ENCODE data around the gene FRMD1.

DNA sequence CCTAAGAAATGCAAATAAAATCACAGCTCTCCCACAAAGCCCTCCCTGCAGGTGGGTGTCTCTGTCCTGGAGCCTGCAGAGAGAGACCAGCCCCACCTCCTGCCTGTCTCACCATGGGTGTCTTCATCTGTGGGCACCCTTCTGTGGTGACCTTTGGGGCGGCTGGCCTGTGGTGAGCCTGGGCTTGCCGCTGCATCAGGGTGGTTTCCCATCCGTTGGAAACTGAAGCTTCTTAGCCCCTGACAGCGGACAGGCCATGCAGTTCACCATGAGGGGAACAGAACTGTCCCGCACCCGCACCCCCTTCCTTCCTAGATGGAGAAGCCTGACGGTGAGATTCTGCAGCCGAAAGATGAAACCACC lies 42.3 kb upstream of the FRMD1 start:
- TF ChIP-seq, protein P1, sequence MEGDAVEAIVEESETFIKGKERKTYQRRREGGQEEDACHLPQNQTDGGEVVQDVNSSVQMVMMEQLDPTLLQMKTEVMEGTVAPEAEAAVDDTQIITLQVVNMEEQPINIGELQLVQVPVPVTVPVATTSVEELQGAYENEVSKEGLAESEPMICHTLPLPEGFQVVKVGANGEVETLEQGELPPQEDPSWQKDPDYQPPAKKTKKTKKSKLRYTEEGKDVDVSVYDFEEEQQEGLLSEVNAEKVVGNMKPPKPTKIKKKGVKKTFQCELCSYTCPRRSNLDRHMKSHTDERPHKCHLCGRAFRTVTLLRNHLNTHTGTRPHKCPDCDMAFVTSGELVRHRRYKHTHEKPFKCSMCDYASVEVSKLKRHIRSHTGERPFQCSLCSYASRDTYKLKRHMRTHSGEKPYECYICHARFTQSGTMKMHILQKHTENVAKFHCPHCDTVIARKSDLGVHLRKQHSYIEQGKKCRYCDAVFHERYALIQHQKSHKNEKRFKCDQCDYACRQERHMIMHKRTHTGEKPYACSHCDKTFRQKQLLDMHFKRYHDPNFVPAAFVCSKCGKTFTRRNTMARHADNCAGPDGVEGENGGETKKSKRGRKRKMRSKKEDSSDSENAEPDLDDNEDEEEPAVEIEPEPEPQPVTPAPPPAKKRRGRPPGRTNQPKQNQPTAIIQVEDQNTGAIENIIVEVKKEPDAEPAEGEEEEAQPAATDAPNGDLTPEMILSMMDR (IDR thresholded peaks at IDR 0.05), result no peak
- no peak for TF ChIP-seq POLR2A (IDR thresholded peaks at IDR 0.05)
